B cell (primary cell): Measurements from ENCODE around the gene ASTN2.

Experiments used
- CTCF ChIP-seq: fragments of 200-600 bp; IDR thresholded peaks from one replicate; pipeline ENCODE4 v1.8.0; 2022; ENCODE audit warnings: antibody characterized with exemption, mild to moderate bottlenecking
- EZH2 ChIP-seq: IDR thresholded peaks from 2 replicates; pipeline ENCODE4 v1.6.1; 2012; ENCODE audit warnings: borderline replicate concordance, low read depth, mild to moderate bottlenecking, moderate library complexity, low read length; ENCODE audit not compliant: insufficient read depth, poor library complexity, severe bottlenecking

DNA sequence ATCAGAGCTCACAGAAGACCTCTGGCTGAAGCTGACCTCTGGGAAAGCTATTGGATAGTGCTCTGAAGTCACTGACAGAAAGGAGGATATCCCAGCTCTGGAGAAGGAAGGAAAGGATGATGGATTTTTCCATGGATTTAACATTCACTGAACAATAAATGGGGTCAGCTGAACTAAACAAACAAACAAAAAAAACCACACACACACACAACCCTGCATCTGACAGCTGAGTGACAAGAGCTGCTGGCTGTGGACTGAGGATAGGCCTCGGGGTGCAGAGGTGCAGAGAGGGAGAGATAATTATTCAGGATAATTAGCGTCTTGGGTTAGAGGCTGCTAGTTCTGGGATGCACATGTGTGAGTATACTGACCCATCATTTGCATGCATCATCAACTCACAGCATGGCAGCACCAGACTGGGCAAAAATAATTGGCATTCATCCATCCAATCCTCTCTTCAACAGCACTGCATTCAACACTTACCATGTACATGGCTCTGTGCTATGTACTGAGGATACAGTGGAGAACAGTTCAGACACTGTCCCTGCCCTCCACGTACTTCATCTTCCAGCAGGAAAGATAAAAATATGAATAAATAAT, 859.2 kb downstream of the ASTN2 start:
- TF ChIP-seq CTCF (no peak), EZH2 (no peak)
